H1 (cell line): ENCODE measurements around the gene STAT3. TPM values are rescaled to one million over a fixed set of nuclear protein-coding genes. Genes with fewer than 3 reads are reported as not detected.
"Not testable (repeated sequence)": the region's sequence is repeated elsewhere in the genome, so short reads cannot be mapped to it uniquely, and the experiment has no call there.

ENCODE experiments used
- CTCF ChIA-PET: fragments of 300-600 bp; sonication (Branson Sonifier 250); formaldehyde crosslinking; loops from one replicate; lab custom pipeline; 2021; ENCODE audit not compliant: partially characterized antibody; lab: Charles Lee
- POLR2A ChIA-PET: fragments of 300-600 bp; sonication (Branson Sonifier 250); formaldehyde crosslinking; loops from one replicate; lab custom pipeline; 2021; ENCODE audit warnings: inconsistent platforms; ENCODE audit not compliant: partially characterized antibody; lab: Charles Lee
- DNase-seq, 2 experiments: peaks; one replicate each; pipeline versions ENCODE4 v3.0.0 to v3.0.0-alpha.2; 2010 to 2022; ENCODE audit warnings: low spot score in 2 of 2, low read depth in 1 of 2, mixed read lengths in 1 of 2
- FAIRE-seq: peaks from 2 replicates; lab custom pipeline; 2011; peaks lifted over from hg19 to GRCh38; lab: Jason Lieb, UNC
- H2AFZ ChIP-seq: 2 replicates; pipeline ENCODE4 v1.8.1; 2012; ENCODE audit warnings: low read length, inconsistent platforms
- H2AK5ac ChIP-seq: 2 replicates; pipeline ENCODE4 v1.6.1; 2013; ENCODE audit warnings: low read depth, low read length
- H2BK120ac ChIP-seq: replicated peaks from 2 replicates; pipeline ENCODE3; 2013; ENCODE audit warnings: low read depth, low read length, inconsistent platforms
- H2BK12ac ChIP-seq: 2 replicates; pipeline ENCODE4 v1.6.1; 2013; ENCODE audit warnings: low read depth, low read length
- H2BK15ac ChIP-seq: 2 replicates; pipeline ENCODE4 v1.6.1; 2013; ENCODE audit warnings: low read length
- H2BK20ac ChIP-seq: 2 replicates; pipeline ENCODE4 v1.6.1; 2013; ENCODE audit warnings: low read length
- H2BK5ac ChIP-seq: 2 replicates; pipeline ENCODE4 v1.6.1; 2013; ENCODE audit warnings: low read depth, low read length
- H3K14ac ChIP-seq: 2 replicates; pipeline ENCODE4 v1.6.1; 2013; ENCODE audit warnings: inconsistent platforms; ENCODE audit not compliant: insufficient read length
- H3K18ac ChIP-seq: 2 replicates; pipeline ENCODE4 v1.6.1; 2013; ENCODE audit warnings: low read length; ENCODE audit errors: extremely low read depth
- H3K23ac ChIP-seq: 2 replicates; pipeline ENCODE4 v1.6.1; 2013; ENCODE audit warnings: inconsistent platforms; ENCODE audit not compliant: insufficient read length
- H3K23me2 ChIP-seq: 2 replicates; pipeline ENCODE4 v1.6.1; 2013; ENCODE audit warnings: low read depth, low read length
- H3K27ac ChIP-seq: 2 replicates; pipeline ENCODE4 v1.6.1; 2011; ENCODE audit warnings: low read depth, low read length, inconsistent platforms
- H3K27me3 ChIP-seq, 4 experiments: replicated peaks in 1 of 4; 1 replicate in 1 of 4; 2 replicates in 3 of 4; pipeline versions ENCODE4 v1.6.1 to v1.8.1; 2011 to 2013; ENCODE audit warnings: low read length in 3 of 4, mild to moderate bottlenecking in 3 of 4, inconsistent platforms in 2 of 4, mixed read lengths in 2 of 4, moderate library complexity in 1 of 4; ENCODE audit not compliant: control insufficient read depth in 3 of 4, insufficient read depth in 3 of 4; ENCODE audit errors: extremely low read depth in 1 of 4
- H3K36me3 ChIP-seq, 4 experiments: 2 replicates each; pipeline versions ENCODE4 v1.6.1 to v1.8.1; 2011 to 2013; ENCODE audit warnings: mild to moderate bottlenecking in 4 of 4, low read length in 3 of 4, moderate library complexity in 2 of 4, control low read depth in 1 of 4, inconsistent platforms in 1 of 4; ENCODE audit not compliant: insufficient read depth in 4 of 4, control insufficient read depth in 2 of 4
- H3K4ac ChIP-seq: replicated peaks from 2 replicates; pipeline ENCODE3; 2013; ENCODE audit warnings: low read length, low read depth, mixed read lengths, inconsistent platforms; ENCODE audit not compliant: insufficient read length
- H3K4me1 ChIP-seq, 4 experiments: replicated peaks in 1 of 4; 1 replicate in 1 of 4; 2 replicates in 3 of 4; pipeline versions ENCODE4 v1.6.1 to v1.8.1; 2011 to 2013; ENCODE audit warnings: low read length in 3 of 4, inconsistent platforms in 2 of 4, mixed read lengths in 1 of 4; ENCODE audit not compliant: insufficient read depth in 4 of 4, control insufficient read depth in 3 of 4
- H3K4me2 ChIP-seq, 2 experiments: 2 replicates each; pipeline versions ENCODE4 v1.6.1 to v1.8.1; 2011 to 2013; ENCODE audit warnings: low read depth in 2 of 2, low read length in 2 of 2, control low read depth in 1 of 2, inconsistent platforms in 1 of 2, mild to moderate bottlenecking in 1 of 2; ENCODE audit not compliant: insufficient read depth in 1 of 2
- H3K4me3 ChIP-seq, 4 experiments: fragments of 200-600, 300-600 bp in 1 of 4; sonication (generic), shearing (Covaris generic), sonication (Bioruptor Twin) in 1 of 4; 2 replicates each; pipeline versions ENCODE4 v1.5.1 to v1.8.1; 2011 to 2016; ENCODE audit warnings: low read length in 4 of 4, low read depth in 3 of 4, control low read depth in 2 of 4, inconsistent platforms in 2 of 4, mild to moderate bottlenecking in 2 of 4, mixed read lengths in 1 of 4, moderate library complexity in 1 of 4; ENCODE audit not compliant: insufficient read depth in 2 of 4; ENCODE audit errors: extremely low read depth in 1 of 4
- H3K56ac ChIP-seq: replicated peaks from 2 replicates; pipeline ENCODE3; 2013; ENCODE audit warnings: low read depth, mild to moderate bottlenecking, mixed read lengths, low read length, inconsistent platforms; ENCODE audit not compliant: insufficient read length
- H3K79me1 ChIP-seq: 2 replicates; pipeline ENCODE4 v1.6.1; 2013; ENCODE audit warnings: low read depth, low read length, control low read depth
- H3K79me2 ChIP-seq, 2 experiments: 2 replicates each; pipeline versions ENCODE4 v1.6.1 to v1.8.1; 2012 to 2013; ENCODE audit warnings: low read length in 2 of 2, mild to moderate bottlenecking in 2 of 2, inconsistent platforms in 1 of 2; ENCODE audit not compliant: insufficient read depth in 2 of 2, control insufficient read depth in 1 of 2
- H3K9ac ChIP-seq, 4 experiments: replicated peaks in 1 of 4; 1 replicate in 1 of 4; 2 replicates in 3 of 4; pipeline versions ENCODE4 v1.6.1 to v1.8.1; 2011 to 2013; ENCODE audit warnings: low read depth in 3 of 4, low read length in 3 of 4, control low read depth in 2 of 4, mild to moderate bottlenecking in 2 of 4, moderate library complexity in 2 of 4, inconsistent platforms in 1 of 4; ENCODE audit errors: extremely low read depth in 1 of 4
- H3K9me3 ChIP-seq, 2 experiments: 2 replicates each; pipeline versions ENCODE4 v1.6.1 to v1.8.1; 2012 to 2013; ENCODE audit warnings: mild to moderate bottlenecking in 2 of 2, moderate library complexity in 2 of 2, control low read depth in 1 of 2, inconsistent platforms in 1 of 2, low read depth in 1 of 2, low read length in 1 of 2, mixed read lengths in 1 of 2; ENCODE audit not compliant: insufficient read depth in 2 of 2
- H4K20me1 ChIP-seq, 2 experiments: replicated peaks in 1 of 2; 2 replicates each; pipeline versions ENCODE3 to v1.8.1; 2011 to 2013; ENCODE audit warnings: inconsistent platforms in 2 of 2, low read length in 2 of 2, mild to moderate bottlenecking in 1 of 2; ENCODE audit not compliant: insufficient read depth in 2 of 2, control insufficient read depth in 1 of 2
- H4K5ac ChIP-seq: 2 replicates; pipeline ENCODE4 v1.6.1; 2013; ENCODE audit warnings: low read length, low read depth, mixed read lengths, inconsistent platforms; ENCODE audit not compliant: insufficient read length
- H4K8ac ChIP-seq: 2 replicates; pipeline ENCODE4 v1.8.0; 2013; ENCODE audit warnings: mild to moderate bottlenecking, moderate library complexity, low read length, inconsistent platforms; ENCODE audit not compliant: insufficient read depth; ENCODE audit errors: extremely low read depth
- H4K91ac ChIP-seq: replicated peaks from 2 replicates; pipeline ENCODE3; 2013; ENCODE audit warnings: low read length, mixed read lengths, inconsistent platforms; ENCODE audit not compliant: insufficient read length
- WGBS, 2 experiments: shearing (Covaris generic) in 1 of 2; methylation state at CpG; one replicate each; pipeline versions ENCODE4 v1.1.6 to v1.1.7; 2013 to 2015; ENCODE audit warnings: low lambda C conversion rate in 2 of 2, mixed read lengths in 2 of 2, inconsistent platforms in 1 of 2, low coverage in 1 of 2, missing lambda C conversion rate in 1 of 2; ENCODE audit not compliant: insufficient replicate concordance in 2 of 2, insufficient coverage in 1 of 2, insufficient read length in 1 of 2; ENCODE audit errors: extremely low coverage in 1 of 2, missing lambda C conversion rate in 1 of 2; 5-methylcytosine and 5-hydroxymethylcytosine counted together
- polyA plus RNA-seq, 7 experiments: library from polyadenylated mRNA; depleted of rRNA in 3 of 7; stranded (reverse) in 5 of 7; unstranded in 2 of 7; fragments of >200 nt in 5 of 7; fragments of 200-250 nt in 2 of 7; gene quantifications; 1 replicate in 5 of 7; 2 replicates in 1 of 7; 4 replicates in 1 of 7; pipeline versions ENCODE4 v1.2.1 to v1.2.3, GENCODE V29; 2011 to 2013; ENCODE audit warnings: missing spikeins in 2 of 7, mixed read lengths in 2 of 7
- total RNA-seq: library from RNA; stranded (reverse); fragmentation: NEBNext Ultra II Directional; extraction: Animal tissue kit (Norgen Biotek cat#: 25700); gene quantifications from 2 replicates; pipeline ENCODE4 v1.2.1, GENCODE V29; 2021

STAT3 gene
- total and polyA plus RNA-seq, 2 of the 8 experiments (the other 6 are each of a cell fraction or from before 2014, with no cell fraction given) = 38.4 to 94.1 TPM

- H3K27me3 ChIP-seq, H3K4me1 ChIP-seq, FAIRE-seq, H3K4me3 ChIP-seq, H4K5ac ChIP-seq, H2BK5ac ChIP-seq, H3K79me1 ChIP-seq, H3K4ac ChIP-seq, H3K9me3 ChIP-seq, H3K23ac ChIP-seq, DNase-seq, H3K27ac ChIP-seq, H2AK5ac ChIP-seq, H3K23me2 ChIP-seq, H3K36me3 ChIP-seq, H3K14ac ChIP-seq, H2BK15ac ChIP-seq, H2AFZ ChIP-seq, H3K18ac ChIP-seq, H2BK20ac ChIP-seq, H4K91ac ChIP-seq, H2BK120ac ChIP-seq, H3K56ac ChIP-seq, H4K8ac ChIP-seq, H4K20me1 ChIP-seq, H3K4me2 ChIP-seq, H3K9ac ChIP-seq, H2BK12ac ChIP-seq, POLR2A ChIA-PET: not testable (repeated sequence)
- H3K79me2 ChIP-seq = peaks cover 3 to 34% of the 10 kb centered on the region in 2 experiments; a peak in 3 of 4 replicates
- 100% methylated on average over 3 of the region's 4 CpGs; no CpG with 5 or more reads in 1 of the 2 experiments for WGBS, 2 experiments
- CTCF ChIA-PET = interaction anchor here (0.7 kb wide), 1 partner anchor 42 kb away, joined by 6 read pairs; no protein-coding TSS in a partner anchor
These were observed 123.9 kb downstream of the STAT3 start for GRCh38 chr17:42264366-42264765.

Other genes with a start within 250 kb of the STAT3 start
- gene RAB5C, start 233.5 kb downstream of the STAT3 start, total RNA-seq = 67.1 and 67.7 TPM in 2 replicates
- 123 and 150 TPM in 2 replicates for gene RAB5C, start 233.5 kb downstream of the STAT3 start, polyA plus RNA-seq (2011; rRNA removed)
- 0.47 and 0.59 TPM in 2 replicates for gene KCNH4, start 207.3 kb downstream of the STAT3 start, total RNA-seq
- 0.44 and 0.53 TPM in 2 replicates for gene KCNH4, start 207.3 kb downstream of the STAT3 start, polyA plus RNA-seq (2011; rRNA removed)
- not detected in 2 replicates for gene HCRT, start 203.0 kb downstream of the STAT3 start, total RNA-seq
- not detected in 2 replicates for gene HCRT, start 203.0 kb downstream of the STAT3 start, polyA plus RNA-seq (2011; rRNA removed)
- 7.1 and 7.4 TPM in 2 replicates for gene GHDC, start 193.9 kb downstream of the STAT3 start, total RNA-seq
- gene GHDC, start 193.9 kb downstream of the STAT3 start, polyA plus RNA-seq (2011; rRNA removed) = 8.1 and 14.8 TPM in 2 replicates
- gene STAT5B, start 112.1 kb downstream of the STAT3 start, total RNA-seq = 43.3 and 52.6 TPM in 2 replicates
- gene STAT5B, start 112.1 kb downstream of the STAT3 start, polyA plus RNA-seq (2011; rRNA removed) = 35.3 and 40.8 TPM in 2 replicates
- 5.4 and 6.0 TPM in 2 replicates for gene STAT5A, start 99.9 kb downstream of the STAT3 start, total RNA-seq
- gene STAT5A, start 99.9 kb downstream of the STAT3 start, polyA plus RNA-seq (2011; rRNA removed) = 4.2 and 7.9 TPM in 2 replicates
- gene CAVIN1, start 34.8 kb upstream of the STAT3 start, total RNA-seq = 41.6 and 43.5 TPM in 2 replicates
- 16.2 and 22.6 TPM in 2 replicates for gene CAVIN1, start 34.8 kb upstream of the STAT3 start, polyA plus RNA-seq (2011; rRNA removed)
- 55.3 and 57.3 TPM in 2 replicates for gene ATP6V0A1, start 70.4 kb upstream of the STAT3 start, total RNA-seq
- gene ATP6V0A1, start 70.4 kb upstream of the STAT3 start, polyA plus RNA-seq (2011; rRNA removed) = 63.4 and 77.4 TPM in 2 replicates
- gene NAGLU, start 147.8 kb upstream of the STAT3 start, total RNA-seq = 19.4 and 21.3 TPM in 2 replicates
- 21.6 and 34.5 TPM in 2 replicates for gene NAGLU, start 147.8 kb upstream of the STAT3 start, polyA plus RNA-seq (2011; rRNA removed)
- gene HSD17B1, start 164.5 kb upstream of the STAT3 start, total RNA-seq = 0.88 and 1.1 TPM in 2 replicates
- 1.0 and 1.8 TPM in 2 replicates for gene HSD17B1, start 164.5 kb upstream of the STAT3 start, polyA plus RNA-seq (2011; rRNA removed)
- 100 and 109 TPM in 2 replicates for gene COASY, start 173.7 kb upstream of the STAT3 start, total RNA-seq
- 64.5 and 110 TPM in 2 replicates for gene COASY, start 173.7 kb upstream of the STAT3 start, polyA plus RNA-seq (2011; rRNA removed)
- 27.5 and 34.2 TPM in 2 replicates for gene MLX, start 178.7 kb upstream of the STAT3 start, total RNA-seq
- gene MLX, start 178.7 kb upstream of the STAT3 start, polyA plus RNA-seq (2011; rRNA removed) = 25.4 and 27.0 TPM in 2 replicates
- 21.9 and 22.7 TPM in 2 replicates for gene PSMC3IP, start 189.3 kb upstream of the STAT3 start, total RNA-seq
- gene PSMC3IP, start 189.3 kb upstream of the STAT3 start, polyA plus RNA-seq (2011; rRNA removed) = 9.5 and 11.5 TPM in 2 replicates
- gene RETREG3, start 220.9 kb upstream of the STAT3 start, total RNA-seq = 39.6 and 42.6 TPM in 2 replicates
- gene RETREG3, start 220.9 kb upstream of the STAT3 start, polyA plus RNA-seq (2011; rRNA removed) = 23.7 and 27.0 TPM in 2 replicates
- 107 and 109 TPM in 2 replicates for gene TUBG1, start 221.2 kb upstream of the STAT3 start, total RNA-seq
- 208 and 276 TPM in 2 replicates for gene TUBG1, start 221.2 kb upstream of the STAT3 start, polyA plus RNA-seq (2011; rRNA removed)